Esophagus squamous epithelium (tissue), 4 donors: ENCODE measurements around the gene PRKG1.

ENCODE experiments used
- POLR2A ChIP-seq, 4 donors: fragments of 450-650 bp; IDR thresholded peaks; one replicate each; pipeline ENCODE4 v1.6.1; 2017; ENCODE audit warnings: antibody characterized with exemption in 4 of 4, mild to moderate bottlenecking in 4 of 4, moderate library complexity in 3 of 4
- TF ChIP-seq, protein P1 (sequence below), 6 experiments: fragments of 450-650 bp in 4 of 6; fragments of 200-600 bp in 2 of 6; sonication (generic) in 2 of 6; IDR thresholded peaks; one replicate each; pipeline ENCODE4 v1.5.1; 2016 to 2019; ENCODE audit warnings: antibody characterized with exemption in 6 of 6, mild to moderate bottlenecking in 4 of 6, moderate library complexity in 4 of 6

DNA sequence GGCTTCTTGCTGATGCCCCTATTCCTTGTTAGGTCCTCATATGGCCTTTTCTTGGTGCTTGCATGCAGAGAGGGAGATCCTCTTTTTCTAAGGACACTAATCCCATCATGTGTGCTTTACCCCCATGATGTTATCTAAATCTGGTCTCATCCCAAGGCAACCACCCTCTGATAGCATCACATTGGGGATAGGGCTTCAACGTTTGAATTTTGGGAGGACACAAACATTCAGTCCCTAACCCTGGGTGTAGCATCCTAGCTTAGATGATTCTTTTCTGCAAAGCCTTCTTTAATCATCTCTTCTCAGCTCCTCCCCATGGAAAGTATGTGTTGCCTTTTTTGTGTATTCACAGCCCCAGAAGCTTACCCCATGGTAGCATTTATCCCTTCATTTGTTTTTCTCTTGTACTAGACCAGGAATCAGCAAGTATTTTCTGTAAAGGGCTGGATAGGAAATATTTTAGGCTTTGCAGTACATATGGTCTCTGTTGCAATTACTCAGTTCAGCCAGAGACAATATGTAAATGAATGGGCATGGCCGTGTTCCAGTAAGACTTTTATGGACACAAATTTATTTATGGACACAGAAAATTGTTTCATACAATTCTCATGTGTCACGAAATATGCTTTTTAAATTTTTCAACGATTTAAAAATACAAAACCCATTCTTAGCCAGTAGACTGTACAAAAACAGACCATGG is 726.6 kb downstream of the PRKG1 start:
- TF ChIP-seq, protein P1, sequence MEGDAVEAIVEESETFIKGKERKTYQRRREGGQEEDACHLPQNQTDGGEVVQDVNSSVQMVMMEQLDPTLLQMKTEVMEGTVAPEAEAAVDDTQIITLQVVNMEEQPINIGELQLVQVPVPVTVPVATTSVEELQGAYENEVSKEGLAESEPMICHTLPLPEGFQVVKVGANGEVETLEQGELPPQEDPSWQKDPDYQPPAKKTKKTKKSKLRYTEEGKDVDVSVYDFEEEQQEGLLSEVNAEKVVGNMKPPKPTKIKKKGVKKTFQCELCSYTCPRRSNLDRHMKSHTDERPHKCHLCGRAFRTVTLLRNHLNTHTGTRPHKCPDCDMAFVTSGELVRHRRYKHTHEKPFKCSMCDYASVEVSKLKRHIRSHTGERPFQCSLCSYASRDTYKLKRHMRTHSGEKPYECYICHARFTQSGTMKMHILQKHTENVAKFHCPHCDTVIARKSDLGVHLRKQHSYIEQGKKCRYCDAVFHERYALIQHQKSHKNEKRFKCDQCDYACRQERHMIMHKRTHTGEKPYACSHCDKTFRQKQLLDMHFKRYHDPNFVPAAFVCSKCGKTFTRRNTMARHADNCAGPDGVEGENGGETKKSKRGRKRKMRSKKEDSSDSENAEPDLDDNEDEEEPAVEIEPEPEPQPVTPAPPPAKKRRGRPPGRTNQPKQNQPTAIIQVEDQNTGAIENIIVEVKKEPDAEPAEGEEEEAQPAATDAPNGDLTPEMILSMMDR (IDR thresholded peaks at IDR 0.05) = no peak
- TF ChIP-seq POLR2A (IDR thresholded peaks at IDR 0.05) = no peak
